Spleen (tissue), 7 donors: ENCODE data around the gene CHST12.
"Not testable (repeated sequence)": the region's sequence is repeated elsewhere in the genome, so short reads cannot be mapped to it uniquely, and the experiment has no call there.

Experiments used
- POLR2A ChIP-seq, 3 donors: fragments of 450-650 bp; IDR thresholded peaks; one replicate each; pipeline ENCODE4 v1.5.1; 2017; ENCODE audit warnings: antibody characterized with exemption in 3 of 3, mild to moderate bottlenecking in 1 of 3
- POLR2AphosphoS5 ChIP-seq, 3 donors: sonication (generic); formaldehyde crosslinking; IDR thresholded peaks; one replicate each; pipeline ENCODE4 v1.5.1; 2017; ENCODE audit warnings: antibody characterized with exemption in 3 of 3
- TF ChIP-seq, protein P1 (sequence below), 11 experiments: fragments of 200-600 bp in 7 of 11; fragments of 450-650 bp in 4 of 11; sonication (generic) in 4 of 11; IDR thresholded peaks in 8 of 11; conservative IDR thresholded peaks in 3 of 11; 1 replicate in 7 of 11; 2 replicates in 4 of 11; pipeline versions ENCODE4 v1.4.0 to v1.8.0; 2016 to 2021; ENCODE audit warnings: antibody characterized with exemption in 11 of 11, inconsistent platforms in 4 of 11, mild to moderate bottlenecking in 1 of 11
- donor health status: DM: no; HTN: no; CAD: no; lungs with moderate emphysema.
- donor health status: DM: no; HTN: no; CAD: no.
- donor health status: DM: no; HTN: no; CAD: no.

DNA sequence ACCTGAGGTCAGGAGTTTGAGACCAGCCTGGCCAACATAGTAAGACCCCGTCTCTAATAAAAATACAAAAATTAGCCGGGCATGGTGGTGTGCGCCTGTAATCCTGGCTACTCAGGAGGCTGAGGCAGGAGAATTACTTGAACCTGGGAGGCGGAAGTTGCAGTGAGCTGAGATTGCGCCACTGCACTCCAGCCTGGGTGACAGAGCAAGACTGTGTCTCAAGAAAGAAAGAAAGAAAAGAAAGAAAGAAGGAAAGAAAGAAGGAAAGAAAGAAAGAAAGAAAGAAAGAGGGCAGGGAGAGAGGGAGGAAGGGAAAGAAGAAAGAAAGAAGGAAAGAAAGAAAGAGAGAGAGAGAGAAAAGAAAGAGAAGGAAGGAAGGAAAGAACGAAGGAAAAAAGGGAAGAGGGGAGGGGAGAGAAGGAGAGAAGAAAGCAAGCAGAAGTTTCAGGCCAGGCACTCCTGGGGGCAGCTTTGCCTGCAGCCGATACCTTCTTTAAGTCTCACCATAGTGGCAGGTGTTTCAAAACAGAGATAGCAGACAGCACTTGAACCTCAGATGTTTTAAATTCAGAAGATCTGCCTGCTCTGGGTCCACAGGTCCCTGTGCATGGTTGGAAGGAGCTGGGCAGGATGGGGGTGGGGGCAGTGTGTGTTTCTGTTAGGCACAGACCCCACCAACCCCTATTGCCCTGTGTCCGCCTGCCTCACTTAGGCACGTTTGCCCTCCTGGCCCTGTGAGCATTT is 66.2 kb downstream of the CHST12 start:
- TF ChIP-seq, protein P1, sequence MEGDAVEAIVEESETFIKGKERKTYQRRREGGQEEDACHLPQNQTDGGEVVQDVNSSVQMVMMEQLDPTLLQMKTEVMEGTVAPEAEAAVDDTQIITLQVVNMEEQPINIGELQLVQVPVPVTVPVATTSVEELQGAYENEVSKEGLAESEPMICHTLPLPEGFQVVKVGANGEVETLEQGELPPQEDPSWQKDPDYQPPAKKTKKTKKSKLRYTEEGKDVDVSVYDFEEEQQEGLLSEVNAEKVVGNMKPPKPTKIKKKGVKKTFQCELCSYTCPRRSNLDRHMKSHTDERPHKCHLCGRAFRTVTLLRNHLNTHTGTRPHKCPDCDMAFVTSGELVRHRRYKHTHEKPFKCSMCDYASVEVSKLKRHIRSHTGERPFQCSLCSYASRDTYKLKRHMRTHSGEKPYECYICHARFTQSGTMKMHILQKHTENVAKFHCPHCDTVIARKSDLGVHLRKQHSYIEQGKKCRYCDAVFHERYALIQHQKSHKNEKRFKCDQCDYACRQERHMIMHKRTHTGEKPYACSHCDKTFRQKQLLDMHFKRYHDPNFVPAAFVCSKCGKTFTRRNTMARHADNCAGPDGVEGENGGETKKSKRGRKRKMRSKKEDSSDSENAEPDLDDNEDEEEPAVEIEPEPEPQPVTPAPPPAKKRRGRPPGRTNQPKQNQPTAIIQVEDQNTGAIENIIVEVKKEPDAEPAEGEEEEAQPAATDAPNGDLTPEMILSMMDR (IDR thresholded peaks at IDR 0.05 in 8 of 11, conservative IDR thresholded peaks at IDR 0.05 in 3 of 11) = not testable (repeated sequence)
- not testable (repeated sequence) for TF ChIP-seq POLR2A, POLR2AphosphoS5 (IDR thresholded peaks at IDR 0.05)
